Chondrocyte (in vitro differentiated cells): ENCODE measurements around the gene TOX2. TPM values are rescaled to one million over a fixed set of nuclear protein-coding genes. Genes with fewer than 3 reads are reported as not detected.

Experiments used
- DNase-seq: peaks from one replicate; pipeline ENCODE4 v3.0.0; 2021; ENCODE audit warnings: mixed read lengths, low spot score
- H3K27ac Mint-ChIP-seq: one replicate; pipeline ENCODE4 v1.8.0; 2021; ENCODE audit warnings: mild to moderate bottlenecking, moderate library complexity, mixed read lengths; ENCODE audit not compliant: unreplicated experiment
- H3K27me3 Mint-ChIP-seq: 2 replicates; pipeline ENCODE4 v1.8.0; 2021; ENCODE audit warnings: low read depth, mixed read lengths
- H3K36me3 Mint-ChIP-seq: 2 replicates; pipeline ENCODE4 v1.8.0; 2021; ENCODE audit warnings: low read depth, mixed read lengths
- H3K4me1 Mint-ChIP-seq: 2 replicates; pipeline ENCODE4 v1.8.0; 2021; ENCODE audit warnings: low read depth, mild to moderate bottlenecking, mixed read lengths
- H3K4me3 Mint-ChIP-seq: one replicate; pipeline ENCODE4 v1.8.0; 2021; ENCODE audit warnings: mild to moderate bottlenecking, moderate library complexity, mixed read lengths; ENCODE audit not compliant: unreplicated experiment
- H3K9me3 Mint-ChIP-seq: 2 replicates; pipeline ENCODE4 v1.8.0; 2021; ENCODE audit warnings: low read depth, mixed read lengths
- CTCF ChIP-seq: fragments of 200-600 bp; sonication (generic); IDR thresholded peaks from 2 replicates; pipeline ENCODE4 v1.5.0; 2021; ENCODE audit warnings: antibody characterized with exemption, mild to moderate bottlenecking, moderate library complexity
- total RNA-seq: library from RNA; stranded (reverse); gene quantifications from 3 replicates; pipeline ENCODE4 v1.2.1, GENCODE V29; 2021

The TOX2 gene
- total RNA-seq, 1 donor from 2014 or later: 0.12 TPM

GRCh38 chr20:44069203-44070011, 154.8 kb downstream of the TOX2 start:
- no peak overlapping the region for H3K4me3 Mint-ChIP-seq
- H3K4me1 Mint-ChIP-seq: peaks cover 3% of the 10 kb centered on the region
- no peak overlapping the region for H3K27ac Mint-ChIP-seq
- H3K27me3 Mint-ChIP-seq: peaks cover 24% of the 10 kb centered on the region
- no peak for DNase-seq
- H3K9me3 Mint-ChIP-seq: no peaks in the 10 kb centered on the region
- TF ChIP-seq CTCF: no peak
- H3K36me3 Mint-ChIP-seq: no peaks in the 10 kb centered on the region

GRCh38 chr20:44070139-44070900, 155.7 kb downstream of the TOX2 start:
- no peak for TF ChIP-seq CTCF
- H3K9me3 Mint-ChIP-seq: no peaks in the 10 kb centered on the region
- peaks cover 3% of the 10 kb centered on the region for H3K4me1 Mint-ChIP-seq

GRCh38 chr20:44071057-44071456, 156.4 kb downstream of the TOX2 start:
- H3K36me3 Mint-ChIP-seq: no peaks in the 10 kb centered on the region
- H3K4me1 Mint-ChIP-seq: peaks cover 3% of the 10 kb centered on the region
- H3K27me3 Mint-ChIP-seq: peaks cover 28% of the 10 kb centered on the region
- H3K9me3 Mint-ChIP-seq: no peaks in the 10 kb centered on the region
- H3K4me3 Mint-ChIP-seq: no peak overlapping the region
- no peak for DNase-seq
- no peak overlapping the region for H3K27ac Mint-ChIP-seq
- TF ChIP-seq CTCF: no peak

More at GRCh38 chr20:44070139-44070900, 155.7 kb downstream of the TOX2 start:
- Mint-ChIP-seq H3K4me3 (no peak overlapping the region), H3K27me3 (peaks cover 28% of the 10 kb centered on the region), H3K36me3 (no peaks in the 10 kb centered on the region), H3K27ac (no peak overlapping the region)
- DNase-seq: no peak

GRCh38 chr20:44071526-44072111, 157.0 kb downstream of the TOX2 start:
- Mint-ChIP-seq H3K4me3 (no peak overlapping the region), H3K4me1 (peaks cover 3% of the 10 kb centered on the region), H3K9me3 (no peaks in the 10 kb centered on the region), H3K27ac (no peak overlapping the region), H3K27me3 (peaks cover 28% of the 10 kb centered on the region), H3K36me3 (no peaks in the 10 kb centered on the region)
- no peak for DNase-seq
- no peak for TF ChIP-seq CTCF

- no peak overlapping the region for H3K4me3 Mint-ChIP-seq
These were observed 157.7 kb downstream of the TOX2 start for GRCh38 chr20:44072384-44072783.

More at GRCh38 chr20:44072384-44072783, 157.7 kb downstream of the TOX2 start:
- Mint-ChIP-seq H3K9me3 (no peaks in the 10 kb centered on the region), H3K27me3 (peaks cover 28% of the 10 kb centered on the region), H3K36me3 (no peaks in the 10 kb centered on the region), H3K27ac (no peak overlapping the region), H3K4me1 (peaks cover 3% of the 10 kb centered on the region)
- no peak for TF ChIP-seq CTCF
- no peak for DNase-seq
